ENCODE measurements around the gene TINAGL1.
A peak's percentile ranks its signal among the peaks of the same experiment; 100 is the strongest.
"Not testable (repeated sequence)": the region's sequence is repeated elsewhere in the genome, so short reads cannot be mapped to it uniquely, and the experiment has no call there.

Gene TINAGL1

DNA sequence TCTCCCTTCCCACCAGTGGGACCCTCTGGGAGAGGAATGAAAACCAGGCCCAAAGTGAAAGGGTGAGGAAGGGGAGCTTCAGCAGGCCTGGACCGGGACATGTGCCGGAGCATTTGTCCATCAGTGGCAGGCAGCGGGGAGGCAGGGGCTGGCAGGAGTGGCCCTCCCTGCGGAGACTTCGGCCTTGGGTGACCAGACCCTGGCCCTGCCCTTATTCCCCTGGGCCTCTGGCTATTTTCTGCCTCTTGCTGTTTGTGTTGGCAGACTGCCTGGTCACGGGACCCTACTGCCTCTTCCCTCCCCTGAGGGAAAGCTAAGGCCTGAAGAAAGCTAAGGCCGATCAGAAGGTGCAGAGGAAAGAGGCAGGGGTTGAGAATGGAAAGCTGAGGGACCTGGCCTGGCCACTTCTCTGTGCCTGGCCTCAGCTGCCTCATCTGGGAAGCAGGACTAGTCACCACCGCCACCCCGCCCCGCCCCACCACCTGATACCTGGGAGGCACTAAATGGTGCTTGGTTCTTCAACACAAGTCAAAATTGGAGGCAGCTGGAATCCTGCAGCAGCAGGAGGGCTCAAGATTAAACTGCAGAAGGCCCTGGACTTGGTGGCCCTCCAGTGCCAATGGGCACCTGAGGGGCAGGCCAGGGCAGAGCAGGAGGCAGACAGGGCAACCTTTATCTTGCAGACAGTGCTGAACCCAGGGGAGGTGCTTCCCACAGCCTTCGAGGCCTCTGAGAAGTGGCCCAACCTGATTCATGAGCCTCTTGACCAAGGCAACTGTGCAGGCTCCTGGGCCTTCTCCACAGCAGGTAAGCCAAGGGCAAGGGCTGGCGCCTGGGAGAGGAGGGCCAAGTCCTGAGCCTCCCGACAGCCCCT is 7.9 kb downstream of the TINAGL1 start:
- DNase-seq (ENCODE audit: low read depth in 2 of 2), result no peak

DNA sequence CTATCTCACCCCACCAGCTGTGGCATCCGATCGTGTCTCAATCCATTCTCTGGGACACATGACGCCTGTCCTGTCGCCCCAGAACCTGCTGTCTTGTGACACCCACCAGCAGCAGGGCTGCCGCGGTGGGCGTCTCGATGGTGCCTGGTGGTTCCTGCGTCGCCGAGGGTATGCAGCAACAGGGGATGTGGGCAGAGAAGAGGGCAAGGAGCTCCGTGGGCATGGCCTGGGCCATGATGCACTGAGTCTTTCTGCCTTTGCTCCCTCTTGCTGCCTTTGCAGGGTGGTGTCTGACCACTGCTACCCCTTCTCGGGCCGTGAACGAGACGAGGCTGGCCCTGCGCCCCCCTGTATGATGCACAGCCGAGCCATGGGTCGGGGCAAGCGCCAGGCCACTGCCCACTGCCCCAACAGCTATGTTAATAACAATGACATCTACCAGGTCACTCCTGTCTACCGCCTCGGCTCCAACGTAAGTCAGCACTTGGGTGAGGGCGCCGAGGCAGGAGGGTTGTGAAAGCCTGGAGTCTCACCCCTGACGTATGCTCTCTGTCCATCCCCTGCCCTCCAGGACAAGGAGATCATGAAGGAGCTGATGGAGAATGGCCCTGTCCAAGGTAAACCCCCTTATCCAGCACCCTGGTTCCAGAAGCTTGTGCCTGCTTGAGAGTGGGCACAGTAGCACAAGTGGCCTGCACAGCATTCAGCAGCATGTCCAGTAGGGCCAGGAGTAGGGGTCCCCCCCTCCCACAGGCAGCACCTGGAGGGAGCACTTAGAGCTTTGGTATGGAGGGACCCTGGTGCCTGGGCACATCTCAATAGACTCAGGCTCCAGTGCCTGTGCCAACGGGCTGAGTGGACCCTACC is 8.8 kb downstream of the TINAGL1 start:
- DNase-seq (ENCODE audit: low read depth in 2 of 2), result no peak

DNA sequence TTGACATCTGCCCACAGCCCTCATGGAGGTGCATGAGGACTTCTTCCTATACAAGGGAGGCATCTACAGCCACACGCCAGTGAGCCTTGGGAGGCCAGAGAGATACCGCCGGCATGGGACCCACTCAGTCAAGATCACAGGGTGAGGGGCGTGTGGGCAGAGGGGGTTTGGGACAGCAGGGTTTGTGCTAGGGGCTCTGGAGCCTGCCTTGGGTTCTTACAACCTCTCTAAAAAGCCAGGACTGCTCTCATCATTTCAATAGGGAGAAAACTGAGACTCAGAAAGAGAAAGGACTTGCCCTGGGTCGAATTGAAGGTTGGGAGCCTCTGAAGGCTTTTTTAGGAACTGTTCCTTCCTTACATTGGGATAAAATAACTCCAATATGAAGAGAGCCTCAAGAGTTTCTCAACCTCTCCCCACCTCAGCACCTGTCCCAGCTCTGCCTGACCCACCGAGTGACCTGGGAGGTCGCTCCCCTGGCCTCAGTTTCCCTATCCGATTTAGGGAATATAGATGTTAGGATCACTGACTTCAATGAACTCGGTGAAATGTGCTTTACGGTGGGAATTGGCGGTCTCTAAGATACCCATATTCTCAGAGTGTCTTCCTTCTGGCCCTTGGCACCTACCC is 9.5 kb downstream of the TINAGL1 start:
- no peak for DNase-seq (ENCODE audit: low read depth in 2 of 2)

DNA sequence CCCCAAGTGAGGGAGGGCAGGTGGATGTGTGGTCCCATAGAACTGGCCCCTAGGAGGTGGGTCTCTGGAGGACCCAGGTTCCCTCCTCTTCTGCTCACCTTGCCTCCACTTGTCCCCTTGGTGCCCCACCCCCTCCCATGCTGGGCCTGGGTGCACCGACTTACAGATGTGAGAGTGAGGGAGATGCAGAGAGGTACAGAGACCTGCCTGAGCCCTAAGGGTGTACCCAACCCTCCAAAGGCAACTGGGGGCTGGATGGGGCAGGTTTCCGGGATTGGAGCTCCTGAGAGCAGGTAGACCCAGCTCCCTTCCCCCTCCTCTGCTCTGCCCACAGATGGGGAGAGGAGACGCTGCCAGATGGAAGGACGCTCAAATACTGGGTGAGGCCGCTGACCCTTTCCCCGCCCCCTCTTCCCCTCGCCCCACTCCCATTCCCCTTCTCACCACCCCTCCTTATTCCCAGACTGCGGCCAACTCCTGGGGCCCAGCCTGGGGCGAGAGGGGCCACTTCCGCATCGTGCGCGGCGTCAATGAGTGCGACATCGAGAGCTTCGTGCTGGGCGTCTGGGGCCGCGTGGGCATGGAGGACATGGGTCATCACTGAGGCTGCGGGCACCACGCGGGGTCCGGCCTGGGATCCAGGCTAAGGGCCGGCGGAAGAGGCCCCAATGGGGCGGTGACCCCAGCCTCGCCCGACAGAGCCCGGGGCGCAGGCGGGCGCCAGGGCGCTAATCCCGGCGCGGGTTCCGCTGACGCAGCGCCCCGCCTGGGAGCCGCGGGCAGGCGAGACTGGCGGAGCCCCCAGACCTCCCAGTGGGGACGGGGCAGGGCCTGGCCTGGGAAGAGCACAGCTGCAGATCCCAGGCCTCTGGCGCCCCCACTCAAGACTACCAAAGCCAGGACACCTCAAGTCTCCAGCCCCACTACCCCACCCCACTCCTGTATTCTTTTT is 10.3 kb downstream of the TINAGL1 start:
- DNase-seq (ENCODE audit: low read depth in 2 of 2), result no peak

DNA sequence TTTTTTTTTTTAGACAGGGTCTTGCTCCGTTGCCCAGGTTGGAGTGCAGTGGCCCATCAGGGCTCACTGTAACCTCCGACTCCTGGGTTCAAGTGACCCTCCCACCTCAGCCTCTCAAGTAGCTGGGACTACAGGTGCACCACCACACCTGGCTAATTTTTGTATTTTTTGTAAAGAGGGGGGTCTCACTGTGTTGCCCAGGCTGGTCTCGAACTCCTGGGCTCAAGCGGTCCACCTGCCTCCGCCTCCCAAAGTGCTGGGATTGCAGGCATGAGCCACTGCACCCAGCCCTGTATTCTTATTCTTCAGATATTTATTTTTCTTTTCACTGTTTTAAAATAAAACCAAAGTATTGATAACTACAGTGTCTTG is 11.0 kb downstream of the TINAGL1 start:
- not testable (repeated sequence) for DNase-seq (ENCODE audit: low read depth in 2 of 2)

DNA sequence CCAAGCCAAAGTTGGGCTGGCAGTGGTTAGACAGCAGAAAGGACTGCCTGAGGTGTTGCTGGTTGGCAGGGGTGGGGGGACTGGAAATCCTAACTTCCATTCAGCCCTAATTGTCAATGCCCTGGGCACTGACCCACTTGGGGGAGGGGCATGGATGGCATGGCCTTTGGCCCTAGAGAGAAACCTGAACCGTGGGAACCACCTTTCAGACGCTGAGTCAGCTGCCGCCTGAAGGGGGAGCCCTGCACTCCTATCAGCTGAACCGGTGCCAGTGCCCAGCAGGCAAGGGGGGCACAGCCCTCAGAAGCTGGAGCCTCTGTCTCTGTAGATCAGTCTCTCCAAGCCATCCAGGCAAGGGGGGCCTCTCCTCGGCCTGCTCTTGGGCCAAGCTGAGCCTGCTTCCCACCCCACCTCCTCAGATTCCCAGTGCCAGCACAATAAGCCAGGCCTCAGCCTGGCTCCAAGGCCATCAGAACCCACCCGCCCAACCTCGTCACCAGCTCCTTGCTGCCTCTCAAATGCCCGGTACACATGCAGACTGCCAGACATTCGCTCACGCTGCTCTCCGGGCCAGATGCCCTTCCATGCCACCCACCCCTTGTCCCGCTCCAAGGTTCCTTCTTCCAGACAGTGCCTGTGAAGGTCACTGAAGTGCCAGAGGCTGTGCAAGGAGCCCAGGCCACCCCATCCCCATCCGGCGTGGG is 11.6 kb downstream of the TINAGL1 start:
- peak; percentile 42 to 47 for DNase-seq (ENCODE audit: low read depth in 2 of 2)

DNA sequence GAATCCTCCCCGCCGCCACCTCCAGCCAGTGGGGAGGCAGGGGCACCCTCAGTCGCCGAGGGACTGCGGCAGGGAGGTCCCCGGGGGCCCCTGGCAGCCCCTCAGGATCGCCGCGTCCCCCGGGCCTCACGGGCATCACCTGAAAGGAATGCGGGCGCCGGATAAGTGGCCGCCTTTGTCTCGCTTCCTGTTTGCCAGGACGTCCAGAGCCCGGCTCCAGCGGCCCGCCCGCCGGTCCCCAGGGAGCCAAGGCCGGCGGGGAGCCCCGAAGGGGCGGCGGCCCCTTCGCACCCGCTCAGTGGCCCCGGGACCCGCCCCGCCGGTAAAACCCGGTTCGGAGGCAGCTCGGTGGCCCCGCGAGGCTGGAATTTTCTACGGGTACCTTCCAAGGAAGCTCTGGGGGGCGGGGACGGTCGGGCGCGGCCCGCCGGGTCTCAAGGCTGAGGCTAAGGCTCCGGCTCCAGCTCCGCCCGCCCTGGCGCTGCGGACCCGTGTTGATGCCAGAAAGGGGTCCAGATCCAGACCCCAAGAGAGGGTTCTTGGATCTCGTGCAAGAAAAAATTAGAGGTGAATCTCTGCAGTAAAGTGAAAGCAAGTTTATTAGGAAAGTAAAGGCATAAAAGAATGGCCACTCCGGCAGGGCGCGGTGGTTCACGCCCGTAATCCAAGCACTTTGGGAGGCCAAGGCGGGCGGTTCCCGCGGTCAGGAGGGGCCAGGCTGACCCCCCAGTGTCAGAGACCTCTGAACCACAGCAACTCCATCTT is 12.6 kb downstream of the TINAGL1 start:
- DNase-seq (ENCODE audit: low read depth in 2 of 2), result no peak

DNA sequence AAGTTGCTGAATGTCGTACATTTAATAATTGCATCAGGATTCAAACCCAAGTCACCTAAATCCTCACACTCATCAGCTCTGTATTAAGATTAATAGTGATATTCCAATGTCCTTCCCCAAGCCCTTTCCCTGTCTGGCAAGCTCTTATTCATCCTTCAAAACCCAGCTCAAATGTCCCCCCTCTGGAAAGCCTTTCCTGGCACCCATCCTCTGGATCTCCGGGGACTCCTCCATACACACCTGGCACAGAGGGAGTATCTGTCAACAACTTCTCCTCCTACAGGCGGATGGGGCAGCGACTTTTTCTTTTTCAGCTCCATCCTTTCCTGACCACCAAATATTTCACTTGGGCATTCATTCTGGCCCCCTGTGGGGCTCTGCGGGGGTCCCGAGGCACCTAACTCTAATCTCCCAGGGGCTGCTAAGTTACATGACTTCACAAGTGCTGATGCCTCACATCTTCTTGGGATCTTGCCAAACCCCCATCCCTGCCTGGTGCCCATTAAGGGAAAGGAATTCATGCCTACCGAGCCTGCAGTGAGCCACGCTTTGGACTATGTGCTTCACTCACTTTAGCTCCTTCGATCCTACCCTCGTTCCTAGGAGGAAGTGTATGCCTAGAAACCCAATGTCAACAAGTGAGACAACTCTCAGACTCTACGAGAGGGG is 15.2 kb downstream of the TINAGL1 start:
- DNase-seq (ENCODE audit: low read depth in 2 of 2), result no peak

DNA sequence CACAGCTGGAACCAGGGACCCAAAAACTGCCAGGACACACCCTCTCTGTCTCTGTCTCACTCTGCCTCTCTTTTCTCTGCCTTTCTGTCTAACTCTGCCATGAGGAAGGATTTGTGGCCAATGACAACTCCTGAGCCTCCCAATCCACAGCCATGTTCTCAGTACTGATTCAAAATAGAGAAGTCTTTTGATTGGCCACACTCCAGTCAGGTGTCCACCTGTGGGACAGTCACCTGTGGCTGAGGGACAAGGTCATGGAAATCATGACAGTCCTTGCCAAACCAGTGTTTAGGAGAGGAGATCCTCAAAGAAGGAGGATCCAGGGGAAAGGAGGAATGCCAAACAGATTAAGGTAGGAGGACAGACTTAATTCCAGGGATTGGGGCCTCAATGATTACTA is 15.8 kb downstream of the TINAGL1 start:
- DNase-seq (ENCODE audit: low read depth in 2 of 2), result no peak

DNA sequence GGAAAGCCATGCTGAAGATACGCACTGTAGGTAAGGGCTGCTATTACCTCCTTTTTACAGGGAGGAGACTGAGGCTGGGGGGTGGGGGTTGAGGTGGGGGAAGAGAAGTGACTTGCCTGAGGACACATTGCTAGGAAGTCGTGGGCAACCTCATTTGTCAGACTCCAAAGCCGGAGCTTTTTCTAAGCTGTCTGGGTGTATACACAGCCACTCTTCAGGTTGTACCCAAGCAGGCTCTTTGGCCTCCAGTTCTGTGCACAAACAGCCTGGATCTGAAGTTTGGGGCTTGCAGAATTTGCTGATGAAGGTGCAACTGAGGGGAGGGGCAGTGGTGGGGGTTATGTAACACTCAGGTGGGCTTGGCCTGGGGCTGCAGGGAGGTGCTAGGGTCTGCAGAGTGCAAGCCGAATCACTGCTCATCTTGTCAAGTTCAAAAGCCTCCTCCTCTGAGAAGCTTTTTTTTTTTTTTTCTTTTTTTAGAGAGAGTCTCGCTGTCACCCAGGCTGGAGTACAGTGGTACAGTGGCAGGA is 16.9 kb downstream of the TINAGL1 start:
- no peak for DNase-seq (ENCODE audit: low read depth in 2 of 2)

DNA sequence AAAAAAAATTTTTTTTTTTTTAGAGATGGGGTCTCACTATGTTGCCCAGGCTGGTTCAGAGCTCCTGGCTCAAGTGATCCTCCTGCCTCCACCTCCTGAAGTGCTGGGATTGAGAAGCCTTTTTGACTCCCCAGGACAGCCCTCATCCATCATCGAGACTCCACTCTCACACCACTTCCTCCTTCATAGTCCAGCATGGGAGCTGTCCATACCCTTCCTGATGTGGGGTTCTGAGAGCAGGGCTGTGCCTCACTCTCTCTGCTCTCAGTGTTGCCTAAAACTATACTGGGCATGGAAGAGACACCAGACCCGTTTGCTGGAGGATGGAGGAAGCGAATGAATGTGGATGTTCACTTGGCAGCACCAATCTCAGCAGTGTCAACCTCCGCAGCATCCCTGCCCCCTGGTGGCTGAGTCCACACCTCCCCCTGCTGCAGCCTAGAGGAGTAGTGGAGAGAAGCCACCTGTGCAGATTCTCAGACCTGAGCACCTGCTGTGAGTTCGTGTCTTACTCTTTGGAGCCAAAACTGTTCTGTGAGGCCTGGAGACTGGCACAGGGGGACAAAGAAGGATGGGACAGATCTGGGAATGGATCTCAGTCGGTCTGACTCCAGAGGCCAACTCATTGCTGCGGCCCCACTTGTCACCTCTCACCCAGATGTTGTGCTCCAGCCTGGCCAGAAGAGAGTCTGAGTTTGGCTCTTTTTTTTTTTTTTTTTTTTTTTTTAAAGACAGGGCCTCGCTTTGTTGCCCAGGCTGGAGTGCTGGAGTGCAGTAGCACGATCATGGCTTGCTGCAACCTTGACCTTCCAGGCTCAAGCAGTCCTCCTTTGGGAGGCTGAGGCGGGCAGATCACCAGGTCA is 17.7 kb downstream of the TINAGL1 start:
- DNase-seq (ENCODE audit: low read depth in 2 of 2), result peak; percentile 45 to 71

DNA sequence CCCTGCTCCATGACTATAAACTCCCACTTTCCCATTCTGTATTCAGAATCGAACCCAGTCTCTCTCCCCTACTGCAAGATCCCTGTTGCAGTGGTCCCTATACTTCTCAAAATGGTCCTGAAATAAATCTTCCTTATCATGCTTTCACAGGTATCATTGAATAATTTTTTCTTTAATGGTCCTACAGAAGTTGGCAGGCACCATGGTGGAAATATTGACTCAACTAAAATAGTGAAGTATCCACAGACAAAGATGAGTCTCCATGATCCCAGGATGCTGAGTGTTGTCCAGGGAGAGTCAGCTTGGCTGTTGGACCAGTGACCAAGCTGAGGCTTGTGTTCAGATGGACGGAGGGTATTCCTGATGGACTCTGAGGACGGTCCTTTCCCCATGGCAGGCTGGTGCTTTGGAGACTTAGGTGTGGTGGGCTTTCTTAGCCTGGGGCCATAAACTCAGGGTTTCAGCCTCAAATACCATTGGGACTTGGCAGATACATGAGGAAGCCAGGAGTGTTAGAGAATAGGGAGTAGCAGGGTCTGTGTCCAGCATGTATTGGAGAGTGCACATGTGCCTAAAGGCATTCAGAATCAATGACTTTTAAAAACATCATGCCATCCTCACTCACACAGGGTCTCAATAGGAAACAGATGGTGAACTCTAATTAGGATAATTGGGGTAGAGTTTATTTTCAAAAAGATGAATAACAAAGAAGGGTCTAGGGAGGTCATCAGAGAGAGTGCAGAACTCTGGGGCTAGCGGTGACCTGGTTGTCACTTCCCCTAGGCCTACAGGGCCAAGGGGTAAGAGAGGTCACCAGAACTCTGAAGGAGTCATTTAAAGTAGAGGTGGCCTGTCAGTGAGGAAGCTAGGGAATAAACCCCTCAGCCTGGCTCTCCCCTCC is 19.8 kb downstream of the TINAGL1 start:
- DNase-seq (ENCODE audit: low read depth in 2 of 2), result no peak

DNA sequence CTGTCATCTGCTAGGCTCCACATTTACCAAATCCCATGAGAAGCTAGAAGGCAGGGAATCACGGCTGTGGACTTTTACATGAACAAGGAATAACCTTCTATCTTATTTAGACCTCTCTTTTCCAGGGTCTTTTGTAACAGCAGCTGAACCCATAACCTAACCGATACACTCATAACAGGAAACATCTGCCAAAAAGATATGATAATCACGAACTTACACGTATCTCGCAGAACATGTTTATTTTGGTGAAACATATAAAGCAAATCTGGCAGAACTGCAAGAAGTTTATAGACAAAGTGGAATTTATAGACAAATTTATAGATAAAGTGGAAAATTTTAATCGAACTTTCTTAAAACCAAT is 20.4 kb downstream of the TINAGL1 start:
- DNase-seq (ENCODE audit: low read depth in 2 of 2), result no peak

DNA sequence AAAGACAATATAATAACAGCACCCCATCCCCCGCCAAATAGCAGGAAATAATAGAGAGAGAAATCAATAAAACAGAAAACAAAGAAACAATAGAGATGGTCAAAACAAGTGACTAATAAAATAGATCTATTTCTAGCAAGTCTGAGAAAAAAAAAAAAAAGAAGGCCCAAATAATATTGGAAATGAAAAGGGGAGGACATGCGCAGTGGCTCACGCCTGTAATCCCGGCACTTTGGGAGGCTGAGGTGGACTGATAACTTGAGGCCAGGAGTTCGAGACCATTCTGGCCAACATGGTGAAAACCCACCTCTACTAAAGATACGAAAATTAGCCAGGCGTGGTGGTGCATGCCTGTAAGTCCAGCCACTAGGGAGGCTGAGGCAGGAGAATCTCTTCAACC is 22.7 kb downstream of the TINAGL1 start:
- DNase-seq (ENCODE audit: low read depth in 2 of 2), result no peak

DNA sequence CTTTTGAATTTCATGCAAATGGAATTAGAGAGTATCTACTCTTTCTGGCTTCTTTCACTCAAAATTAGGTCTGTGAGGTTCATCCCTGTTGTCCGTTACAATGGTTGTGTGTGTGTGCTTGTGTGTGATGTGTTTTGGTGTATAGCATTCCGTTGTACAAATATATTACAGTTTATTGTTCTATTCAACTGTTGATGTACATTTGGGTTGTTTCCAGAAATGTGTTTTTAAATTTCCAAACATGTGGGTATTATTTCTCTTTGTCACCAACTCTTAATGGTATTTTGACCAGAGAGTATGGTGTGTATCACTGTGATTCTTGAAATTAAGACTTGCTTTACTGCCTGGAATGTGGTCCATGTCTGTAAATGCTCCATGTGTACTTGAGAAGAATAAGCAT is 24.3 kb downstream of the TINAGL1 start:
- no peak for DNase-seq (ENCODE audit: low read depth in 2 of 2)

DNA sequence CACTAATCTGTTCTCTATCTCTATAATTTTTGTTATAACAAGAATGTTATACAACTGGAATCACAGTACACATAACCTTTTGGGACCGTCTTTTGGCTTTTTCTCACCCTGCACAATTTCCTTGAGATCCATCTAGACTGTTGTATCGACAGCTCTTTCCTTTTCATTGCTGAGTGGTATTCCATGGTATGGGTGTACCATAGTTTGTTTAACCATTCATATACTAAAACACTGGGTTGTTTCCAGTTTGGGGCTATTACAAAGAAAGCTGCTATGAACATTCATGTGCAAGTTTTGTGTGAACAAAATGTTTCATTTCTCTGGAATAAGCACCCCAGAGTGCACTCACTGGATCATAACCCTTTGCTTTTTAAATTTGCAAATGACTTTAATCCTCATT is 25.8 kb downstream of the TINAGL1 start:
- DNase-seq (ENCODE audit: low read depth in 2 of 2), result no peak

DNA sequence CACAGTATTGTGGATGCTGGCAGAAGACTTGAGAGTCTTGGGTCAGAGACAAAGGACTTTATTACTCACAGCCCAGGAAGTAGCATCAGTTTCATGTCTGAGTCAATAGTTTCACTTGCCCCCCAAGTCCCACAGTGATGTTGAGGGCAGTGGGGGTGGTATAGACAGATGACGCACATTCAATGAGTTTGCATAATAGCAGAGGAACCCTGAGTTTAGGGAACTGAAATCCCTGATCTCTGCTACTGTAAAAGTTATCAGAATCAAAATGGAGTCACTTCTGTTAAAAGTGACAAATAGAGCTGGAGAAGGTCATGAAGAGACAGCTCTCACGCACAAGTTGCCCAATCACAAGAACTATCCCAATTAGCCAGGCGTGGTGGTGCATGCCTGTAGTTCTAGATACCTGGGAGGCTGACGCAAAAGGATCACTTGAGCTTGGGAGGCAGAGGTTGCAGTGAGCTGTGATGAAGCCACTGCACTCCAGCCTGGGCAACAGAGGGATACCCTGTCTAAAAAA is 29.7 kb downstream of the TINAGL1 start:
- DNase-seq (ENCODE audit: low read depth in 2 of 2), result peak; percentile 22 to 24

Data from stimulated activated CD4-positive, alpha-beta T cell treated with anti-CD3 and anti-CD28 coated beads, Interleukin-4, amount 100 ng/mL, for 48 hours (primary cell).